Measurements from ENCODE around the gene MLKL. TPM values are rescaled to one million over a fixed set of nuclear protein-coding genes. Genes with fewer than 3 reads are reported as not detected.

The MLKL gene
- total and polyA plus RNA-seq, 2 donors from 2014 or later = 7.3 to 19.4 TPM

- intact Hi-C loops (cut with DNase I) = no loop called here
- TF ChIP-seq, protein P1, sequence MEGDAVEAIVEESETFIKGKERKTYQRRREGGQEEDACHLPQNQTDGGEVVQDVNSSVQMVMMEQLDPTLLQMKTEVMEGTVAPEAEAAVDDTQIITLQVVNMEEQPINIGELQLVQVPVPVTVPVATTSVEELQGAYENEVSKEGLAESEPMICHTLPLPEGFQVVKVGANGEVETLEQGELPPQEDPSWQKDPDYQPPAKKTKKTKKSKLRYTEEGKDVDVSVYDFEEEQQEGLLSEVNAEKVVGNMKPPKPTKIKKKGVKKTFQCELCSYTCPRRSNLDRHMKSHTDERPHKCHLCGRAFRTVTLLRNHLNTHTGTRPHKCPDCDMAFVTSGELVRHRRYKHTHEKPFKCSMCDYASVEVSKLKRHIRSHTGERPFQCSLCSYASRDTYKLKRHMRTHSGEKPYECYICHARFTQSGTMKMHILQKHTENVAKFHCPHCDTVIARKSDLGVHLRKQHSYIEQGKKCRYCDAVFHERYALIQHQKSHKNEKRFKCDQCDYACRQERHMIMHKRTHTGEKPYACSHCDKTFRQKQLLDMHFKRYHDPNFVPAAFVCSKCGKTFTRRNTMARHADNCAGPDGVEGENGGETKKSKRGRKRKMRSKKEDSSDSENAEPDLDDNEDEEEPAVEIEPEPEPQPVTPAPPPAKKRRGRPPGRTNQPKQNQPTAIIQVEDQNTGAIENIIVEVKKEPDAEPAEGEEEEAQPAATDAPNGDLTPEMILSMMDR (IDR thresholded peaks at IDR 0.05; ENCODE audit: borderline replicate concordance, extremely low read depth, insufficient read depth) = no peak
These were observed 16.7 kb upstream of the MLKL start for GRCh38 chr16:74717367-74717766.

GRCh38 chr16:74716355-74716754 is 15.7 kb upstream of the MLKL start:
- H3K4me3 ChIP-seq (ENCODE audit: low read length in 3 of 3) = no peak overlapping the region
- TF ChIP-seq, protein P1 (IDR thresholded peaks at IDR 0.05; ENCODE audit: borderline replicate concordance, extremely low read depth, insufficient read depth) = no peak
- no peaks in the 10 kb centered on the region for H3K27me3 ChIP-seq (ENCODE audit: control insufficient read depth, insufficient read depth, low read length)
- H3K36me3 ChIP-seq (ENCODE audit: control insufficient read depth in 2 of 3, insufficient read depth in 3 of 3, low read length in 3 of 3) = no peaks in the 10 kb centered on the region
- DNase-seq (no peak), FAIRE-seq (no peak)
- no peaks in the 10 kb centered on the region for H3K4me1 ChIP-seq (ENCODE audit: control insufficient read depth in 2 of 3, insufficient read depth in 2 of 3, low read depth in 1 of 3, low read length in 3 of 3)
- H3K27ac ChIP-seq (ENCODE audit: low read depth in 2 of 2, low read length in 2 of 2) = no peak overlapping the region
- intact Hi-C loops (cut with DNase I) = no loop called here
- H3K9ac ChIP-seq (ENCODE audit: low read length in 3 of 3) = no peak overlapping the region
- H3K9me3 ChIP-seq (ENCODE audit: control insufficient read depth in 2 of 3, insufficient read depth in 1 of 3, low read length in 3 of 3) = no peaks in the 10 kb centered on the region

More at GRCh38 chr16:74717367-74717766, 16.7 kb upstream of the MLKL start:
- H3K27me3 ChIP-seq (ENCODE audit: control insufficient read depth, insufficient read depth, low read length) = no peaks in the 10 kb centered on the region
- no peaks in the 10 kb centered on the region for H3K4me1 ChIP-seq (ENCODE audit: control insufficient read depth in 2 of 3, insufficient read depth in 2 of 3, low read depth in 1 of 3, low read length in 3 of 3)
- H3K9me3 ChIP-seq (ENCODE audit: control insufficient read depth in 2 of 3, insufficient read depth in 1 of 3, low read length in 3 of 3) = no peaks in the 10 kb centered on the region
- no peaks in the 10 kb centered on the region for H3K36me3 ChIP-seq (ENCODE audit: control insufficient read depth in 2 of 3, insufficient read depth in 3 of 3, low read length in 3 of 3)
- H3K9ac ChIP-seq (ENCODE audit: low read length in 3 of 3) = no peak overlapping the region
- H3K27ac ChIP-seq (ENCODE audit: low read depth in 2 of 2, low read length in 2 of 2) = no peak overlapping the region
- FAIRE-seq = no peak
- H3K4me3 ChIP-seq (ENCODE audit: low read length in 3 of 3) = no peak overlapping the region
- peak in 1 of 5 donors; percentile 28 for DNase-seq

DNA sequence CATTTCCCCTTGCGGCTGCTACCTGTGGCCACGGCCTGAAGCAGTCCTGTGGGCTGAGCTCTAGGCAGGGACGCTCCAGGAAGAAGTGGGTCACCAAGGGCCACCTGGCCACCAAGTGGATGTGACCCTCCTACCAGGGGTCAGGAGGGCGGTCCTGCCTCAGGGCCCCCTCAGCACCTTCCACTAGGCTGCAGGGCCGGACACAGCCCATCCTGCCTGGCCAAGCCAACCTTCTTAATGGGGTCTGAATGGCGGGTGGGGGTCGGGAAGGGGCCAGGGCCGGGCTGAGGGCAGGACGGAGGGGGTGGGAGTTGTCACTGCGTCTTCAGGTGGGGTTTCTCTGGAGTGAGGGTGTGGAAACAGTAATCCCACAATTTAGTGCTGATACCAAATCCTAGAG is 13.2 kb upstream of the MLKL start:
- FAIRE-seq = no peak
- Histone ChIP-seq H3K4me3 (ENCODE audit: low read length in 3 of 3) (no peak overlapping the region), H3K9me3 (ENCODE audit: control insufficient read depth in 2 of 3, insufficient read depth in 1 of 3, low read length in 3 of 3) (no peaks in the 10 kb centered on the region), H3K27me3 (ENCODE audit: control insufficient read depth, insufficient read depth, low read length) (no peaks in the 10 kb centered on the region), H3K36me3 (ENCODE audit: control insufficient read depth in 2 of 3, insufficient read depth in 3 of 3, low read length in 3 of 3) (no peaks in the 10 kb centered on the region), H3K9ac (ENCODE audit: low read length in 3 of 3) (no peak overlapping the region), H3K4me1 (ENCODE audit: control insufficient read depth in 2 of 3, insufficient read depth in 2 of 3, low read depth in 1 of 3, low read length in 3 of 3) (no peaks in the 10 kb centered on the region), H3K27ac (ENCODE audit: low read depth in 2 of 2, low read length in 2 of 2) (no peak overlapping the region)
- TF ChIP-seq, protein P1 (IDR thresholded peaks at IDR 0.05; ENCODE audit: borderline replicate concordance, extremely low read depth, insufficient read depth) = no peak
- no peak for DNase-seq
- intact Hi-C loops (cut with DNase I) = loop anchor here (5.0 kb wide), 1 partner anchor 148 kb away; no protein-coding TSS in a partner anchor

DNA sequence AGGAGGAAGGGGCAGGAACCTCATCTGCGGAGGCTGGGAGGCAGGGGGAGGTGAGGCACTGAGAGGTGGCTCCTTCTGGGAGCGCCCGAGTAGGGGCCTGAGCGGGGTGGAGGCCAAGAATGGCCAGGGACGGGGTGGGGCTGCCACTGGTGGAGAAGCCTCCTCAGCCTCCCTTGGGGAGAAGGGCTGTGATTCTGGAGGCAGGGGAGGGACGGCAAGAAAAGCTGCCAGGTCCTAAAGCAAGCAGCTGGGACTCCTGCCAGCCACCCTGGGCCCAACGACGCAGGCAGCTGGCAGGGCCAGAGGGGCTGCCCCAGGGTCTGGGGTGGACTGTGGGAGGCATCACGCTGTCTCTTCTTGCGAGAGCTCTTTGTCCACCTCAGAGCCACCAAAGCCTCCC is 12.7 kb upstream of the MLKL start:
- Histone ChIP-seq H3K9me3 (ENCODE audit: control insufficient read depth in 2 of 3, insufficient read depth in 1 of 3, low read length in 3 of 3) (no peaks in the 10 kb centered on the region), H3K9ac (ENCODE audit: low read length in 3 of 3) (no peak overlapping the region), H3K27ac (ENCODE audit: low read depth in 2 of 2, low read length in 2 of 2) (no peak overlapping the region), H3K36me3 (ENCODE audit: control insufficient read depth in 2 of 3, insufficient read depth in 3 of 3, low read length in 3 of 3) (no peaks in the 10 kb centered on the region), H3K4me3 (ENCODE audit: low read length in 3 of 3) (no peak overlapping the region), H3K27me3 (ENCODE audit: control insufficient read depth, insufficient read depth, low read length) (no peaks in the 10 kb centered on the region), H3K4me1 (ENCODE audit: control insufficient read depth in 2 of 3, insufficient read depth in 2 of 3, low read depth in 1 of 3, low read length in 3 of 3) (no peaks in the 10 kb centered on the region)
- intact Hi-C loops (cut with DNase I) = loop anchor here (5.0 kb wide), 1 partner anchor 149 kb away; no protein-coding TSS in a partner anchor
- DNase-seq (no peak), FAIRE-seq (no peak)
- TF ChIP-seq, protein P1 (IDR thresholded peaks at IDR 0.05; ENCODE audit: borderline replicate concordance, extremely low read depth, insufficient read depth) = no peak
